Glutamatergic neuron (in vitro differentiated cells): ENCODE measurements around the gene SERPINB12. TPM values are rescaled to one million over a fixed set of nuclear protein-coding genes. Genes with fewer than 3 reads are reported as not detected.

Experiments used
- DNase-seq: peaks from one replicate; pipeline ENCODE4 v3.0.0; 2022
- H3K27ac Mint-ChIP-seq: one replicate; pipeline ENCODE4 v1.8.0; 2020; ENCODE audit warnings: mild to moderate bottlenecking, mixed read lengths, inconsistent platforms; ENCODE audit not compliant: unreplicated experiment
- H3K27me3 Mint-ChIP-seq: one replicate; pipeline ENCODE4 v1.8.0; 2020; ENCODE audit warnings: mild to moderate bottlenecking, moderate library complexity, mixed read lengths, inconsistent platforms; ENCODE audit not compliant: unreplicated experiment
- H3K36me3 Mint-ChIP-seq: one replicate; pipeline ENCODE4 v1.8.0; 2020; ENCODE audit warnings: mild to moderate bottlenecking, mixed read lengths, inconsistent platforms; ENCODE audit not compliant: unreplicated experiment
- H3K4me1 Mint-ChIP-seq: one replicate; pipeline ENCODE4 v1.8.0; 2020; ENCODE audit warnings: mild to moderate bottlenecking, low read depth, mixed read lengths, inconsistent platforms; ENCODE audit not compliant: unreplicated experiment
- H3K4me3 Mint-ChIP-seq: one replicate; pipeline ENCODE4 v1.8.0; 2020; ENCODE audit warnings: mild to moderate bottlenecking, mixed read lengths, inconsistent platforms; ENCODE audit not compliant: unreplicated experiment
- H3K9me3 Mint-ChIP-seq: one replicate; pipeline ENCODE4 v1.8.0; 2020; ENCODE audit warnings: mild to moderate bottlenecking, moderate library complexity, mixed read lengths, inconsistent platforms; ENCODE audit not compliant: unreplicated experiment
- CTCF ChIP-seq: fragments of 200-600 bp; sonication (generic); IDR thresholded peaks from one replicate; pipeline ENCODE4 v1.5.0; 2021; ENCODE audit not compliant: partially characterized antibody, unreplicated experiment
- total RNA-seq: library from RNA; stranded (reverse); fragmentation: NEBNext Ultra II Directional; extraction: Animal tissue kit (Norgen Biotek cat#: 25700); gene quantifications from one replicate; pipeline ENCODE4 v1.2.1, GENCODE V29; 2021; ENCODE audit not compliant: unreplicated experiment

SERPINB12 gene
- total RNA-seq, 1 donor from 2014 or later, result not detected

GRCh38 chr18:63567825-63568224 lies 25.7 kb downstream of the SERPINB12 start:
- H3K36me3 Mint-ChIP-seq, result no peaks in the 10 kb centered on the region
- H3K4me3 Mint-ChIP-seq, result no peak overlapping the region
- no peak for TF ChIP-seq CTCF

GRCh38 chr18:63570721-63571120 lies 28.6 kb downstream of the SERPINB12 start:
- TF ChIP-seq CTCF, result no peak
- H3K27ac Mint-ChIP-seq, result no peak overlapping the region
- H3K4me1 Mint-ChIP-seq, result no peaks in the 10 kb centered on the region
- no peaks in the 10 kb centered on the region for H3K36me3 Mint-ChIP-seq
- no peak for DNase-seq
- no peaks in the 10 kb centered on the region for H3K9me3 Mint-ChIP-seq
- no peaks in the 10 kb centered on the region for H3K27me3 Mint-ChIP-seq
- H3K4me3 Mint-ChIP-seq, result no peak overlapping the region

More at GRCh38 chr18:63567825-63568224, 25.7 kb downstream of the SERPINB12 start:
- no peaks in the 10 kb centered on the region for H3K4me1 Mint-ChIP-seq
- peaks cover 2% of the 10 kb centered on the region for H3K27me3 Mint-ChIP-seq
- DNase-seq, result no peak
- no peak overlapping the region for H3K27ac Mint-ChIP-seq
- no peaks in the 10 kb centered on the region for H3K9me3 Mint-ChIP-seq

- H3K27me3 Mint-ChIP-seq, result no peaks in the 10 kb centered on the region
- no peak overlapping the region for H3K4me3 Mint-ChIP-seq
- DNase-seq, result no peak
- no peak overlapping the region for H3K27ac Mint-ChIP-seq
- no peaks in the 10 kb centered on the region for H3K9me3 Mint-ChIP-seq
- no peaks in the 10 kb centered on the region for H3K4me1 Mint-ChIP-seq
- H3K36me3 Mint-ChIP-seq, result no peaks in the 10 kb centered on the region
- no peak for TF ChIP-seq CTCF
Observed at GRCh38 chr18:63575681-63576080, 33.5 kb downstream of the SERPINB12 start.

- Mint-ChIP-seq H3K9me3 (no peaks in the 10 kb centered on the region), H3K4me3 (no peak overlapping the region), H3K36me3 (no peaks in the 10 kb centered on the region), H3K27ac (no peak overlapping the region), H3K27me3 (no peaks in the 10 kb centered on the region), H3K4me1 (no peaks in the 10 kb centered on the region)
- peak; percentile 83 for TF ChIP-seq CTCF
- no peak for DNase-seq
Observed at GRCh38 chr18:63578357-63578958, 36.3 kb downstream of the SERPINB12 start.

GRCh38 chr18:63579616-63580015 lies 37.4 kb downstream of the SERPINB12 start:
- H3K27me3 Mint-ChIP-seq, result no peaks in the 10 kb centered on the region
- no peaks in the 10 kb centered on the region for H3K9me3 Mint-ChIP-seq
- no peak for TF ChIP-seq CTCF
- no peak overlapping the region for H3K4me3 Mint-ChIP-seq
- H3K36me3 Mint-ChIP-seq, result no peaks in the 10 kb centered on the region
- no peaks in the 10 kb centered on the region for H3K4me1 Mint-ChIP-seq
- H3K27ac Mint-ChIP-seq, result no peak overlapping the region
- no peak for DNase-seq
